Neural cell (in vitro differentiated cells): ENCODE data around the gene MND1.

ENCODE experiments used
- EZH2 ChIP-seq: fragments of 200-600, 300-800 bp; shearing (Covaris generic), sonication (generic); IDR thresholded peaks from 2 replicates; pipeline ENCODE4 v1.6.1; 2014; ENCODE audit warnings: antibody characterized with exemption, low read length, borderline replicate concordance, mild to moderate bottlenecking; ENCODE audit not compliant: insufficient read depth, poor library complexity, severe bottlenecking
- RAD21 ChIP-seq: fragments of 450-650 bp; conservative IDR thresholded peaks from 2 replicates; pipeline ENCODE4 v1.6.1; 2014; ENCODE audit warnings: antibody characterized with exemption, mild to moderate bottlenecking, moderate library complexity
- TF ChIP-seq, protein P1 (sequence below): fragments of 450-650 bp; IDR thresholded peaks from 2 replicates; pipeline ENCODE4 v1.5.1; 2014; ENCODE audit warnings: antibody characterized with exemption, mild to moderate bottlenecking, moderate library complexity; ENCODE audit not compliant: poor library complexity, severe bottlenecking

DNA sequence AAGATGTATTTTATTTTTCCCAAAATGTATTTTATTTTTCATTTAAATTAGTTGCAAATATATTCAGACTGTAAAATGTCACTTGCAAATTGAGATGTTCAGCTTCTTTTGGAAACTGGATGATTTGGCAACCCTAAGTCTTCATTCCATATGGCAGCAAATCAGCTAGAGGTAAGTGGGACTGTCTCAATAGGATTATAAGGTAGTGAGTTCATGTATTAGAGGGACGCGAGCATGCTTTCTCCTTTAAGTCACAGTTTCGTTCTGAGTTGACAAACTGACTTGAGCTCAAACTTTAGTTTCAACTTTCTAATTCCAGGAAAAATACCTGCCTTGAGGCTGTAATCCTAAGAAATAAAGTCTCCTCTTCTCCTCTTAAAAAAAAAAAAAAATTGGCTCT, 77.5 kb downstream of the MND1 start:
- TF ChIP-seq EZH2, result no peak
- TF ChIP-seq, protein P1, sequence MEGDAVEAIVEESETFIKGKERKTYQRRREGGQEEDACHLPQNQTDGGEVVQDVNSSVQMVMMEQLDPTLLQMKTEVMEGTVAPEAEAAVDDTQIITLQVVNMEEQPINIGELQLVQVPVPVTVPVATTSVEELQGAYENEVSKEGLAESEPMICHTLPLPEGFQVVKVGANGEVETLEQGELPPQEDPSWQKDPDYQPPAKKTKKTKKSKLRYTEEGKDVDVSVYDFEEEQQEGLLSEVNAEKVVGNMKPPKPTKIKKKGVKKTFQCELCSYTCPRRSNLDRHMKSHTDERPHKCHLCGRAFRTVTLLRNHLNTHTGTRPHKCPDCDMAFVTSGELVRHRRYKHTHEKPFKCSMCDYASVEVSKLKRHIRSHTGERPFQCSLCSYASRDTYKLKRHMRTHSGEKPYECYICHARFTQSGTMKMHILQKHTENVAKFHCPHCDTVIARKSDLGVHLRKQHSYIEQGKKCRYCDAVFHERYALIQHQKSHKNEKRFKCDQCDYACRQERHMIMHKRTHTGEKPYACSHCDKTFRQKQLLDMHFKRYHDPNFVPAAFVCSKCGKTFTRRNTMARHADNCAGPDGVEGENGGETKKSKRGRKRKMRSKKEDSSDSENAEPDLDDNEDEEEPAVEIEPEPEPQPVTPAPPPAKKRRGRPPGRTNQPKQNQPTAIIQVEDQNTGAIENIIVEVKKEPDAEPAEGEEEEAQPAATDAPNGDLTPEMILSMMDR, result no peak
- TF ChIP-seq RAD21, result no peak
